ENCODE results near the gene CA7. TPM values are rescaled to one million over a fixed set of nuclear protein-coding genes. Genes with fewer than 3 reads are reported as not detected.
"Not testable (repeated sequence)": the region's sequence is repeated elsewhere in the genome, so short reads cannot be mapped to it uniquely, and the experiment has no call there.

CA7 gene
- total and polyA plus RNA-seq, 2 donors: not detected

- 91% methylated on average over 6 of the region's 6 CpGs for WGBS
- H3K4me3 ChIP-seq (ENCODE audit: low read depth, low read length): no peak overlapping the region
- no peaks in the 10 kb centered on the region for H3K4me1 ChIP-seq (ENCODE audit: insufficient read depth)
- H3K36me3 ChIP-seq (ENCODE audit: insufficient read depth): no peaks in the 10 kb centered on the region
- no peak for DNase-seq (ENCODE audit: extremely low spot score)
- no peak overlapping the region for H3K27ac ChIP-seq (ENCODE audit: low read depth)
Observed at GRCh38 chr16:66888647-66889615, 44.7 kb downstream of the CA7 start.

GRCh38 chr16:66889622-66890021 is 45.4 kb downstream of the CA7 start:
- Histone ChIP-seq H3K27ac (ENCODE audit: low read depth) (no peak overlapping the region), H3K4me1 (ENCODE audit: insufficient read depth) (no peaks in the 10 kb centered on the region), H3K36me3 (ENCODE audit: insufficient read depth) (no peaks in the 10 kb centered on the region), H3K4me3 (ENCODE audit: low read depth, low read length) (no peak overlapping the region)
- WGBS: 61% methylated on average over 4 of the region's 4 CpGs
- no peak for DNase-seq (ENCODE audit: extremely low spot score)

- DNase-seq (ENCODE audit: extremely low spot score): no peak
- Histone ChIP-seq H3K4me1 (ENCODE audit: insufficient read depth) (no peaks in the 10 kb centered on the region), H3K36me3 (ENCODE audit: insufficient read depth) (no peaks in the 10 kb centered on the region), H3K4me3 (ENCODE audit: low read depth, low read length) (no peak overlapping the region), H3K27ac (ENCODE audit: low read depth) (no peak overlapping the region)
- 88% methylated on average over 2 of the region's 2 CpGs for WGBS
Observed at GRCh38 chr16:66890799-66891198, 46.6 kb downstream of the CA7 start.

- Histone ChIP-seq H3K4me1 (ENCODE audit: insufficient read depth) (no peaks in the 10 kb centered on the region), H3K27ac (ENCODE audit: low read depth) (no peak overlapping the region), H3K4me3 (ENCODE audit: low read depth, low read length) (no peak overlapping the region), H3K36me3 (ENCODE audit: insufficient read depth) (no peaks in the 10 kb centered on the region)
- DNase-seq (ENCODE audit: extremely low spot score): no peak
- 92% methylated on average over 4 of the region's 4 CpGs for WGBS
Observed at GRCh38 chr16:66891360-66891759, 47.1 kb downstream of the CA7 start.

- no peak overlapping the region for H3K4me3 ChIP-seq (ENCODE audit: low read depth, low read length)
- DNase-seq (ENCODE audit: extremely low spot score): no peak
- 91% methylated on average over 6 of the region's 6 CpGs for WGBS
- no peaks in the 10 kb centered on the region for H3K36me3 ChIP-seq (ENCODE audit: insufficient read depth)
- no peak overlapping the region for H3K27ac ChIP-seq (ENCODE audit: low read depth)
- H3K4me1 ChIP-seq (ENCODE audit: insufficient read depth): no peaks in the 10 kb centered on the region
Observed at GRCh38 chr16:66891797-66892196, 47.6 kb downstream of the CA7 start.

- no peak for DNase-seq (ENCODE audit: extremely low spot score)
Observed at GRCh38 chr16:66894055-66894454, 49.8 kb downstream of the CA7 start.

GRCh38 chr16:66894948-66895688 is 50.9 kb downstream of the CA7 start:
- no peak for DNase-seq (ENCODE audit: extremely low spot score)
- no peak overlapping the region for H3K27ac ChIP-seq (ENCODE audit: low read depth)
- H3K36me3 ChIP-seq (ENCODE audit: insufficient read depth): no peaks in the 10 kb centered on the region
- peaks cover 2% of the 10 kb centered on the region for H3K4me1 ChIP-seq (ENCODE audit: insufficient read depth)
- 36% methylated on average over 11 of the region's 11 CpGs for WGBS
- no peak overlapping the region for H3K4me3 ChIP-seq (ENCODE audit: low read depth, low read length)

More at GRCh38 chr16:66894055-66894454, 49.8 kb downstream of the CA7 start:
- no peaks in the 10 kb centered on the region for H3K4me1 ChIP-seq (ENCODE audit: insufficient read depth)
- WGBS: 66% methylated on average over 2 of the region's 2 CpGs
- no peak overlapping the region for H3K4me3 ChIP-seq (ENCODE audit: low read depth, low read length)
- no peak overlapping the region for H3K27ac ChIP-seq (ENCODE audit: low read depth)
- no peaks in the 10 kb centered on the region for H3K36me3 ChIP-seq (ENCODE audit: insufficient read depth)

- WGBS: 83% methylated on average over 5 of the region's 5 CpGs
- no peak for DNase-seq (ENCODE audit: extremely low spot score)
- peaks cover 2% of the 10 kb centered on the region for H3K4me1 ChIP-seq (ENCODE audit: insufficient read depth)
- H3K4me3 ChIP-seq (ENCODE audit: low read depth, low read length): no peak overlapping the region
- no peak overlapping the region for H3K27ac ChIP-seq (ENCODE audit: low read depth)
- no peaks in the 10 kb centered on the region for H3K36me3 ChIP-seq (ENCODE audit: insufficient read depth)
Observed at GRCh38 chr16:66895689-66895979, 51.4 kb downstream of the CA7 start.

GRCh38 chr16:66895999-66896398 is 51.8 kb downstream of the CA7 start:
- H3K27ac ChIP-seq (ENCODE audit: low read depth): no peak overlapping the region
- no peaks in the 10 kb centered on the region for H3K36me3 ChIP-seq (ENCODE audit: insufficient read depth)
- H3K4me3 ChIP-seq (ENCODE audit: low read depth, low read length): no peak overlapping the region
- DNase-seq (ENCODE audit: extremely low spot score): no peak
- H3K4me1 ChIP-seq (ENCODE audit: insufficient read depth): peaks cover 2% of the 10 kb centered on the region
- WGBS: 93% methylated on average over 3 of the region's 3 CpGs

- DNase-seq (ENCODE audit: extremely low spot score); H3K27ac ChIP-seq (ENCODE audit: low read depth); H3K4me3 ChIP-seq (ENCODE audit: low read depth, low read length); H3K4me1 ChIP-seq (ENCODE audit: insufficient read depth); H3K36me3 ChIP-seq (ENCODE audit: insufficient read depth): not testable (repeated sequence)
- 85% methylated on average over 5 of the region's 5 CpGs for WGBS
Observed at GRCh38 chr16:66896682-66897081, 52.5 kb downstream of the CA7 start.

- WGBS: 52% methylated on average over 3 of the region's 3 CpGs
- H3K36me3 ChIP-seq (ENCODE audit: insufficient read depth): no peaks in the 10 kb centered on the region
- H3K4me1 ChIP-seq (ENCODE audit: insufficient read depth): peaks cover 2% of the 10 kb centered on the region
- no peak overlapping the region for H3K27ac ChIP-seq (ENCODE audit: low read depth)
- no peak for DNase-seq (ENCODE audit: extremely low spot score)
- H3K4me3 ChIP-seq (ENCODE audit: low read depth, low read length): no peak overlapping the region
Observed at GRCh38 chr16:66898207-66898606, 54.0 kb downstream of the CA7 start.

- 82% methylated on average over 2 of the region's 2 CpGs for WGBS
- peaks cover 2% of the 10 kb centered on the region for H3K4me1 ChIP-seq (ENCODE audit: insufficient read depth)
Observed at GRCh38 chr16:66898933-66899309, 54.7 kb downstream of the CA7 start.

GRCh38 chr16:66899310-66899944 is 55.2 kb downstream of the CA7 start:
- no peak for DNase-seq (ENCODE audit: extremely low spot score)
- H3K4me1 ChIP-seq (ENCODE audit: insufficient read depth): peaks cover 2% of the 10 kb centered on the region
- H3K4me3 ChIP-seq (ENCODE audit: low read depth, low read length): no peak overlapping the region
- no peaks in the 10 kb centered on the region for H3K36me3 ChIP-seq (ENCODE audit: insufficient read depth)
- H3K27ac ChIP-seq (ENCODE audit: low read depth): peak overlapping the region; percentile 63
- WGBS: 65% methylated on average over 6 of the region's 6 CpGs

More at GRCh38 chr16:66898933-66899309, 54.7 kb downstream of the CA7 start:
- DNase-seq (ENCODE audit: extremely low spot score): no peak
- peak overlapping the region; percentile 63 for H3K27ac ChIP-seq (ENCODE audit: low read depth)
- no peaks in the 10 kb centered on the region for H3K36me3 ChIP-seq (ENCODE audit: insufficient read depth)
- H3K4me3 ChIP-seq (ENCODE audit: low read depth, low read length): no peak overlapping the region
